Epithelial cell of esophagus (primary cell): ENCODE measurements around the gene AKR7A2.
"Not testable (repeated sequence)": the region's sequence is repeated elsewhere in the genome, so short reads cannot be mapped to it uniquely, and the experiment has no call there.

Source experiments
- DNase-seq: peaks from one replicate; pipeline ENCODE4 v3.0.0; 2010; ENCODE audit warnings: low read depth
- H3K4me3 ChIP-seq: 2 replicates; pipeline ENCODE4 v1.5.1; 2011; ENCODE audit warnings: mild to moderate bottlenecking, low read length, control low read depth
- TF ChIP-seq, protein P1 (sequence below): IDR thresholded peaks from 2 replicates; pipeline ENCODE4 v1.5.1; 2011; ENCODE audit warnings: low read depth, mild to moderate bottlenecking, low read length, control low read depth, inconsistent platforms; ENCODE audit not compliant: insufficient read depth; ENCODE audit errors: missing control alignments

The AKR7A2 gene

DNA sequence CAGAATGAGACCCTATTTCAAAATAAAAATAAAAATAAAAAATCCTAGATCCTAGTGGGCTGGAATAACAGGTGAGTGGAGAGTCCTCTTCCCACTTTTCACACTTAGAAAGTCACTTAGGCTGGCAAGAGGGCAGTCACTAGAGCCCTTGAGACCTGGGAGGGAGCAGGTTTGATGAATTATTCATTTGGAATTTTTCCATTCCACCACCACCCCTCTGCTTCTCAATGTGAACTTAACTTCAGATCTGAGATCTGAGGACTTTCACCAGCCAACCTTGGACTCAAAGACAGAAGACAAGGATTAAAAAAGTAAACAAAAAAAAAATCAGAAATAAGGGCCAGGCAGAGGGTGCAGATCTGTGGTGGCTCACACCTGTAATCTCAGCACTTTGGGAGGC, 39.9 kb downstream of the AKR7A2 start:
- DNase-seq, result no peak
- H3K4me3 ChIP-seq, result no peak overlapping the region
- TF ChIP-seq, protein P1, sequence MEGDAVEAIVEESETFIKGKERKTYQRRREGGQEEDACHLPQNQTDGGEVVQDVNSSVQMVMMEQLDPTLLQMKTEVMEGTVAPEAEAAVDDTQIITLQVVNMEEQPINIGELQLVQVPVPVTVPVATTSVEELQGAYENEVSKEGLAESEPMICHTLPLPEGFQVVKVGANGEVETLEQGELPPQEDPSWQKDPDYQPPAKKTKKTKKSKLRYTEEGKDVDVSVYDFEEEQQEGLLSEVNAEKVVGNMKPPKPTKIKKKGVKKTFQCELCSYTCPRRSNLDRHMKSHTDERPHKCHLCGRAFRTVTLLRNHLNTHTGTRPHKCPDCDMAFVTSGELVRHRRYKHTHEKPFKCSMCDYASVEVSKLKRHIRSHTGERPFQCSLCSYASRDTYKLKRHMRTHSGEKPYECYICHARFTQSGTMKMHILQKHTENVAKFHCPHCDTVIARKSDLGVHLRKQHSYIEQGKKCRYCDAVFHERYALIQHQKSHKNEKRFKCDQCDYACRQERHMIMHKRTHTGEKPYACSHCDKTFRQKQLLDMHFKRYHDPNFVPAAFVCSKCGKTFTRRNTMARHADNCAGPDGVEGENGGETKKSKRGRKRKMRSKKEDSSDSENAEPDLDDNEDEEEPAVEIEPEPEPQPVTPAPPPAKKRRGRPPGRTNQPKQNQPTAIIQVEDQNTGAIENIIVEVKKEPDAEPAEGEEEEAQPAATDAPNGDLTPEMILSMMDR, result no peak

DNA sequence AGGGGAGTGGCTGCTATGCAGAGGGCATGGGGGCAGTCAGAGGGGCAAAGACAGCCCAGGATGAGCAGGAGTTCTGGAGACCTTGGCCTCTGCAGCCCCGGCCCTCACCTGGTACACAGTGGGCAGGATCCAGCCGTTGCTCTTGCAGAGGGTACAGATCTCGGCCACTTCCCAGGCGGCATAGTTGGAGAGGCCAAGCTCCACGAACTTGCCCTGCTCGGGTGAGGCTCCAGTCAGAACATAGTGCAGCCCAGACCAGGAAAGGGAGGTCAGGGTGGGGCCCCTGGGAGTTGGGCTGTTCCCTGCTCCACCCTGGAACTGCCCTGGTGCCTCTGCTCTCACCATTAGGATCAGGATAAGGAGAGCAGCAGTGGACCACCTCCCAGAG, 41.6 kb downstream of the AKR7A2 start:
- not testable (repeated sequence) for H3K4me3 ChIP-seq, DNase-seq

DNA sequence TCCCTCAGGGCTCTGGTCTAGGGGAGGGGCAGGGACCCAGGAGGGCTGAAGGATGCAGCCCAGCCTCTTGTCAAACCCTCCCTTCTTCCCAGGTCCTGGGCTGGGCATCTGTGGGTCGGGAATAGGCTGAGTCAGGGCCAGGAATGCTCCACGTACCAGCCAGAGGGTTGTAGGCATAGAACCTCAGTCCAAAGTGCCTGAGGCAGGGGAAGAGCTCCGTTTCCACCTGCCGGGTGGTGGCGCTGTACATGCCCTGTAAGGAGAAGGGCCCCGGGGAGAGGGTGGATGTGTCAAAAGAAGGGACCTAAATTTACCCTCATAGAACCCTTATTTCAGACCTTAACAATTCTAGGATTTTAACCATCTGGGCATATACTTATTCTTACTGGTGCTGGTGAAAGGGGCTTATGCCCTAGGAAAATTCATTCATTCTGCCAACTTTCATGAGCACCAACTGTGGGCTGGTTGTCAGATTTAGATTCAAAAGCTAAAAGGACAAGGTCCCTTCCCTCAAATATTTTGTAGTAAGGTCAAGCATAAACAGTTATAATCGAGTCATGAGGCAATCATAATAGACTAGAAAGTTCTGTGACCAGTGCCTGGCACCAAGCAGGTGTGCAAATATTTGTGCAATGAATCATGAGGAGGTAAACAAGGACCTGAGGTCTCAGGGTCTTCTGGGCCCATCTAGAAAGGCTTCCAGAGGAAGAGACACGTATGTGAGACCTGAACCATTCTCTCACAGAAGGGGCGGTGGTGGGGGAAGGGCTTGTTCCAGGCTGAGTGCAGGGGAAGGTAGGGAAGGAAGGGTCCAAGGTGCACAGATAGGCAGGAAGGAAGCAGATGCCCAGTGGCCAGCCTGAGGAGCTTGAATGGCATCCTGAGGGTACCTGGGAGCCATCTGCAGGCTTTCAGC, 42.3 kb downstream of the AKR7A2 start:
- DNase-seq, H3K4me3 ChIP-seq: not testable (repeated sequence)

DNA sequence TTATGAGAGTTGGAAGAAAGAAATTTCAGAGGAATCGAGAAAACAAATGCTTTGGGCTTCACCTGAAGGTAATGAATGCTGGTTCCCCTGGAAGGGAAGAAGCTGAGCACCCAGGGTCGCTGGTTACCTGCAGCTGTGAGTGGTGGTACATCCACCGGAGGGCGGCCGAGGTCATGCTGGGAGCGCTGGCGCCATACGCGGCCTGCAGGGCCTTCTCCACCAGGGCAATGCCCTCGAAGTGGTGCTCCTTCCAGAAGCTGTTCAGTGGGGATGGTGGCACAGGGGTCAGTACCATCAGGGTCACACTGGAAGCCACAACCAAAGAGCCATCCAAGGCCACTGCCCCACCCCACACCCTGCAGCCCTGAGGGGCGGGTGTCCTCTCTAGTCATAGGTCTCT, 43.5 kb downstream of the AKR7A2 start:
- no peak overlapping the region for H3K4me3 ChIP-seq
- TF ChIP-seq, protein P1, result no peak

DNA sequence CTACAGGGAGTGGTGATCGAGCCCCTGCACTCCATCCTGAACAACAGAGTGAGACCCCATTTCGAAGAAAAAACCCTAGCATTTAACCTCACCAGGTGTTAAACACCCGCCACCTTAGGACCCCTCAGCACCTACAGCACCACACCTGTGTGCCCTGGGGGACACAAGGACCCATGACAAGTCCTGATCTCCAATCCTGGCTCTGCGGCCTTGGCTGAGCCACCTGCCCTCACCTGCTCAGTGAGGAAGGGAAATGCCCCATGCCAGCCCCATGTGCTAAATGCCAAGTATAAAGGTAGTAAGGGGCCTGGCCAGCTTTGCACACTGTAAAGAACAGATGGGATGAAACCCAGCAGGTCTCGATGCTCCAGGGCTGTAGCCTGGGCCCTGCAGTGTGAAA, 49.2 kb downstream of the AKR7A2 start:
- no peak for DNase-seq
- H3K4me3 ChIP-seq, result no peak overlapping the region
- TF ChIP-seq, protein P1, result no peak

More for the DNA sequence above, 43.5 kb downstream of the AKR7A2 start:
- no peak for DNase-seq

DNA sequence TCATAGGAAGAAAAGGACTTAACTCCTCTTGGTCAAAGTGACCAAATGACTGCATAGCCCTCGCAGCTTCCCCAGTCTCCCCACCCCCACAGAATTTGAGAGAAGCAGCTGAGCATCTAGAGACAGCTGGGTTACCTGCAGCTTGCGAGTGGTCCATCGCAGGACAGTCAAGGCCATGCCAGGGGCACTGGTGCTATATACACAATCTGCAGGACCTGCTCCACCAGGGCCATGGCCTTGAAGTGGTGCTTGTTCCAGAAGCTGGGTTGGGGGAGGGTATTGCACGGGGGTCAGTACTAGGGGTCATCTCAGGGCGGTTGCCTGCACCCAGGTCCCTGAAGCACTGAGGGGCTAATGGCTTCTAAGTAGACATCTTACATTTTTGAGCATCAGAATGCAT, 49.9 kb downstream of the AKR7A2 start:
- DNase-seq, result no peak
- TF ChIP-seq, protein P1, result no peak
- no peak overlapping the region for H3K4me3 ChIP-seq

DNA sequence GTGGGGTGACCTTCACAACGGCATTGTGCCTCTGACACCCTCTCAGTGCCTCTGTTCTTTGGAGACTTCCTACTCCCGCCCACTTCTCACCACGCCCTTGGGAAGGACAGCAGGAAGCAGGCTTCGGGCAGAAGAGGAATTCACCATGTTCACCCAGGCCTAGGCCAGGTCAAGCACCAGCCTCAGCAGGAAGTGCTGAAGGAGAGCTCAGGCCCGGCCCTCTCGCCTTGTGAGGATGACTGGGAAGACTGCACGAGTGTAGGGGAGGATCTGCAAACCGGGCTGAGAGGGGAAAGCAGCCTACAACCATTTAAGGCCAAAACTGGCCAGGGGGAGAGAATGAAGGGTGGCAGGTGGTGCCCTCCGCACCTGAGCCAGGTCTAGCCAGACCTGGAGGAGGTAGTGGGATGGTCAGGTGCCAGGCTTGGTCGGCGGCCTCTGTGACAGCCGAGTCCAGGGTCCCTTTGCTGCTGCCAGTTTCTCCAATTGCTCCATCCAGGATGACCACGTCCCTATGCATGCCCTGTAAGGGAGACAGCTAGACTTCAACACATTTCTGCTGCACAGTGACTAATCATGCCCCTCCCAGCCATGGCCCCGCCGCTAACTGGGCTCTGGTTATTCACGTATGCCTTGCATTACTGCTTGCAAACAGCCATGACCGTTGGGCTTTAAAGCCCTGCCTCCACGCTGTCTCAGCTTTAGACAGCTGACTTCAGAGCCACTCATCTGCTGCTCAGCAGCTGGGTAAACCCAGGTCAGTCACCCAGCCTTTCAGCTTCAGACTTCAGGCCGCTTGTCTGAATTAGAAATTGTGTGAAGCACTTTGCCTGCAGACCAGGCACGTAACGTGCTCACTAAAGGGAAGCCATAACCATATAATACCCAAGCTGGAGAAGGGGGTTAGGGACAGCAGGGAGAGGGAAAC, 51.5 kb downstream of the AKR7A2 start:
- H3K4me3 ChIP-seq, result no peak overlapping the region
- TF ChIP-seq, protein P1, result no peak
- DNase-seq, result peak; percentile 89
